HepG2 (cell line): ENCODE data around the gene CREM. TPM values are rescaled to one million over a fixed set of nuclear protein-coding genes. Genes with fewer than 3 reads are reported as not detected.
A peak's percentile ranks its signal among the peaks of the same experiment; 100 is the strongest.

ENCODE experiments used
- ATAC-seq: fragments of 200-7000 bp; cut with Tn5 transposase; 3 replicates; pipeline ENCODE4 v1.9.1; 2020; ENCODE audit warnings: mild to moderate bottlenecking, moderate library complexity
- BruUV-seq: library from RNA; stranded (reverse); fragments of 400-500 nt; replicated peaks from 2 replicates; lab custom pipeline; 2021; lab: Mats Ljungman, UMichigan
- CTCF ChIA-PET: fragments of 300-600 bp; formaldehyde crosslinking; extraction: SDS; loops from one replicate; lab custom pipeline; 2021; ENCODE audit warnings: low total read pairs, inconsistent platforms, low intra/inter-chr PET ratio; lab: Yijun Ruan, JAX
- POLR2A ChIA-PET: fragments of 350-600 bp; sonication (Branson Sonifier 250); formaldehyde crosslinking; loops from one replicate; lab custom pipeline; 2020; ENCODE audit warnings: antibody characterized with exemption, inconsistent platforms; lab: Yijun Ruan, JAX
- DNase-seq: peaks from one replicate; pipeline ENCODE4 v3.0.0-alpha.2; 2015; ENCODE audit warnings: low spot score
- FAIRE-seq: peaks from 3 replicates; lab custom pipeline; 2011; peaks lifted over from hg19 to GRCh38; lab: Jason Lieb, UNC
- H2AFZ ChIP-seq: one replicate; pipeline ENCODE4 v1.6.1; 2011; ENCODE audit warnings: low read length, inconsistent platforms
- H3K27ac ChIP-seq: fragments of 300-600 bp; 3 replicates; pipeline ENCODE4 v1.8.0; 2011; ENCODE audit warnings: mixed run types, mild to moderate bottlenecking, mixed read lengths, low read length, inconsistent platforms; ENCODE audit not compliant: insufficient read depth; ENCODE audit errors: extremely low read length
- H3K27me3 ChIP-seq, 2 experiments: fragments of 200-600 bp in 1 of 2; 2 replicates in 1 of 2; 3 replicates in 1 of 2; pipeline versions ENCODE4 v1.6.0 to v1.8.0; 2011; ENCODE audit warnings: low read length in 2 of 2, mild to moderate bottlenecking in 2 of 2, moderate library complexity in 2 of 2, inconsistent platforms in 1 of 2; ENCODE audit not compliant: insufficient read depth in 2 of 2, control insufficient read depth in 1 of 2
- H3K36me3 ChIP-seq, 2 experiments: fragments of 200-600 bp in 1 of 2; replicated peaks in 1 of 2; 2 replicates in 1 of 2; 3 replicates in 1 of 2; pipeline versions ENCODE4 v1.5.1 to v1.8.0; 2011; ENCODE audit warnings: low read length in 2 of 2, inconsistent platforms in 1 of 2; ENCODE audit not compliant: insufficient read depth in 2 of 2, control insufficient read depth in 1 of 2
- H3K4me1 ChIP-seq: 2 replicates; pipeline ENCODE4 v1.5.1; 2012; ENCODE audit warnings: low read length, inconsistent platforms; ENCODE audit not compliant: insufficient read depth
- H3K4me2 ChIP-seq: 2 replicates; pipeline ENCODE4 v1.6.0; 2011; ENCODE audit warnings: low read depth, low read length, inconsistent platforms
- H3K4me3 ChIP-seq, 3 experiments: fragments of 200-600 bp in 1 of 3; sonication (generic), shearing (Covaris generic) in 1 of 3; replicated peaks in 1 of 3; 2 replicates each; pipeline ENCODE4 v1.5.1; 2011 to 2016; ENCODE audit warnings: low read length in 3 of 3, inconsistent platforms in 2 of 3, low read depth in 2 of 3, mild to moderate bottlenecking in 2 of 3, control low read depth in 1 of 3, mixed read lengths in 1 of 3; ENCODE audit not compliant: insufficient read depth in 1 of 3
- H3K79me2 ChIP-seq: one replicate; pipeline ENCODE4 v1.6.1; 2011; ENCODE audit warnings: low read length, inconsistent platforms; ENCODE audit not compliant: insufficient read depth
- H3K9ac ChIP-seq: 2 replicates; pipeline ENCODE4 v1.6.0; 2011; ENCODE audit warnings: mild to moderate bottlenecking, low read depth, low read length, inconsistent platforms; ENCODE audit not compliant: insufficient read depth
- H3K9me3 ChIP-seq: 2 replicates; pipeline ENCODE4 v1.5.1; 2012; ENCODE audit warnings: mild to moderate bottlenecking, low read length
- H4K20me1 ChIP-seq: 2 replicates; pipeline ENCODE4 v1.6.0; 2011; ENCODE audit warnings: inconsistent platforms, mild to moderate bottlenecking, low read length, moderate library complexity; ENCODE audit not compliant: insufficient read depth
- REL ChIP-seq: sonication (generic); formaldehyde crosslinking; conservative IDR thresholded peaks from 2 replicates; pipeline ENCODE4 v1.8.0; 2022; ENCODE audit warnings: mild to moderate bottlenecking, missing genetic modification reagents, moderate library complexity
- SCMH1 ChIP-seq: sonication (generic); formaldehyde crosslinking; IDR thresholded peaks from 2 replicates; pipeline ENCODE4 v1.9.0; 2021; ENCODE audit warnings: missing genetic modification reagents, mild to moderate bottlenecking, borderline replicate concordance
- SOX6 ChIP-seq, 2 experiments: fragments of 450-650 bp in 1 of 2; sonication (generic) in 1 of 2; formaldehyde crosslinking in 1 of 2; IDR thresholded peaks; 2 replicates each; pipeline versions ENCODE4 v1.4.0 to v1.6.1; 2017 to 2020; ENCODE audit warnings: antibody characterized with exemption in 1 of 2, mild to moderate bottlenecking in 1 of 2, missing genetic modification reagents in 1 of 2
- SRSF1 ChIP-seq: fragments of 200-400 bp; formaldehyde crosslinking; optimal IDR thresholded peaks from 2 replicates; pipeline ENCODE3; 2017; ENCODE audit warnings: mild to moderate bottlenecking, low read depth, low read length, moderate library complexity
- TEAD3 ChIP-seq: optimal IDR thresholded peaks from 2 replicates; pipeline ENCODE3; 2016; ENCODE audit warnings: borderline replicate concordance
- ZBTB25 ChIP-seq: IDR thresholded peaks from 2 replicates; pipeline ENCODE4 v1.6.1; 2018; ENCODE audit warnings: missing genetic modification reagents
- ZHX1 ChIP-seq: sonication (generic); formaldehyde crosslinking; IDR thresholded peaks from 2 replicates; pipeline ENCODE4 v1.8.1; 2022; ENCODE audit warnings: low read depth, mild to moderate bottlenecking, missing genetic modification reagents
- ZNF577 ChIP-seq: sonication (generic); formaldehyde crosslinking; IDR thresholded peaks from 2 replicates; pipeline ENCODE4 v1.4.0; 2020; ENCODE audit warnings: mild to moderate bottlenecking, low read depth, missing genetic modification reagents, borderline replicate concordance
- ZNF644 ChIP-seq: IDR thresholded peaks from 2 replicates; pipeline ENCODE4 v1.6.1; 2016; ENCODE audit warnings: low read depth
- ZNF660 ChIP-seq: sonication (generic); formaldehyde crosslinking; IDR thresholded peaks from 2 replicates; pipeline ENCODE4 v1.5.1; 2020; ENCODE audit warnings: mild to moderate bottlenecking, low read depth, missing genetic modification reagents, borderline replicate concordance
- ZNF770 ChIP-seq: sonication (generic); formaldehyde crosslinking; IDR thresholded peaks from 2 replicates; pipeline ENCODE4 v1.5.0; 2020; ENCODE audit warnings: mild to moderate bottlenecking, missing genetic modification reagents
- WGBS: methylation state at CpG from one replicate; pipeline ENCODE4 v1.1.6; 2017; ENCODE audit warnings: low lambda C conversion rate; 5-methylcytosine and 5-hydroxymethylcytosine counted together
- in situ Hi-C: cut with HindIII; loops from 2 replicates; pipeline ENCODE4 v1.10.0; 2017; ENCODE audit warnings: low pct_unique_long_range_greater_than_20kb; ENCODE audit not compliant: extremely low pct_ligation_motif_present
- intact Hi-C: fragments of 100-400 bp; cut with micrococcal nuclease; formaldehyde crosslinking; loops from one replicate; pipeline ENCODE4 v1.10.0; 2022; ENCODE audit not compliant: unreplicated experiment
- polyA plus RNA-seq, 8 experiments: library from polyadenylated mRNA; depleted of rRNA in 3 of 8; stranded (reverse) in 7 of 8; unstranded in 1 of 8; fragments of >200 nt; fragmentation: Illumina TruSeq in 4 of 8; extraction: Trizol in 4 of 8; gene quantifications; 2 replicates each; pipeline versions ENCODE4 v1.2.1 to v1.2.3, GENCODE V29; 2011 to 2016; ENCODE audit warnings: low read depth in 4 of 8, missing spikeins in 1 of 8, mixed read lengths in 1 of 8; ENCODE audit not compliant: insufficient read depth in 1 of 8
- total RNA-seq, 5 experiments: library from RNA; depleted of rRNA; stranded (reverse); fragments of >200 nt; fragmentation: Illumina TruSeq; extraction: Trizol; gene quantifications; 2 replicates each; pipeline ENCODE4 v1.2.3, GENCODE V29; 2016; ENCODE audit warnings: low read depth in 1 of 5

The CREM gene
- total and polyA plus RNA-seq, 2 of the 13 experiments (the other 11 are each of a cell fraction or from before 2014, with no cell fraction given), result 21.3 to 25.4 TPM

- H2AFZ ChIP-seq, result no peak overlapping the region
- FAIRE-seq, result no peak
- no peaks in the 10 kb centered on the region for H3K9me3 ChIP-seq
- no peak overlapping the region for H3K27ac ChIP-seq
- no peak for TF ChIP-seq SRSF1
- peak; percentile 47; the same call in 1 of the 2 replicates for TF ChIP-seq ZNF644
- TF ChIP-seq ZHX1 (CRISPR knock-in tag), result no peak
- H4K20me1 ChIP-seq, result no peaks in the 10 kb centered on the region
- no peak overlapping the region for H3K9ac ChIP-seq
- ChIA-PET CTCF (no interaction called here), POLR2A (no interaction called here)
- H3K27me3 ChIP-seq, result no peaks in the 10 kb centered on the region
- BruUV-seq, result no TSS peak
- in situ Hi-C loops (no loop called here), intact Hi-C loops (no loop called here)
- ATAC-seq, result peak; percentile 65
- no peaks in the 10 kb centered on the region for H3K36me3 ChIP-seq
- H3K4me2 ChIP-seq, result 0 out of 2 replicates have a peak overlapping the region, but pooled peaks have one; percentile 22
- peaks cover 8% of the 10 kb centered on the region for H3K4me1 ChIP-seq
- 55% methylated on average over 3 of the region's 3 CpGs for WGBS
- H3K4me3 ChIP-seq, result no peak overlapping the region
- H3K79me2 ChIP-seq, result no peaks in the 10 kb centered on the region
- peak; percentile 18 for DNase-seq
Measured at GRCh38 chr10:35140727-35141126, 14.1 kb downstream of the CREM start.

- TF ChIP-seq REL (CRISPR knock-in tag) (no peak), SCMH1 (no peak), ZBTB25 (no peak), ZNF577 (no peak), TEAD3 (CRISPR knock-in tag) (no peak), SOX6 (IDR thresholded peaks at IDR 0.05) (no peak), SOX6 (CRISPR knock-in tag; IDR thresholded peaks at IDR 0.05) (no peak), ZNF660 (no peak), ZNF770 (CRISPR knock-in tag) (no peak)
- POLR2A ChIA-PET, result no interaction called here
- no peak overlapping the region for H3K4me3 ChIP-seq
- no TSS peak for BruUV-seq
- H3K36me3 ChIP-seq, result peaks cover 2 to 4% of the 10 kb centered on the region in 2 experiments; a peak in 1 of 5 replicates
- no peaks in the 10 kb centered on the region for H4K20me1 ChIP-seq
- in situ Hi-C loops (no loop called here), intact Hi-C loops (no loop called here)
- CTCF ChIA-PET, result no interaction called here
- no peak overlapping the region for H3K27ac ChIP-seq
- WGBS, result 98% methylated on average over 6 of the region's 6 CpGs
- no peak for DNase-seq
- H3K9me3 ChIP-seq, result no peaks in the 10 kb centered on the region
- H3K79me2 ChIP-seq, result no peaks in the 10 kb centered on the region
- no peak overlapping the region for H2AFZ ChIP-seq
- no peak overlapping the region for H3K9ac ChIP-seq
- ATAC-seq, result no peak
- no peak for FAIRE-seq
- H3K4me2 ChIP-seq, result no peak overlapping the region
- peaks cover 7% of the 10 kb centered on the region; the same call in 1 of the 2 replicates for H3K4me1 ChIP-seq
- no peaks in the 10 kb centered on the region for H3K27me3 ChIP-seq
Measured at GRCh38 chr10:35150308-35150707, 23.7 kb downstream of the CREM start.
